Breast epithelium (tissue), 4 donors: ENCODE results near the gene FMR1. TPM values are rescaled to one million over a fixed set of nuclear protein-coding genes. Genes with fewer than 3 reads are reported as not detected.

Experiments
- DNase-seq, 2 donors: peaks; one replicate each; pipeline ENCODE4 v3.0.0-alpha.2; 2019; ENCODE audit warnings: low spot score in 2 of 2
- H3K27ac ChIP-seq, 2 donors: fragments of 200-600 bp; sonication (generic) in 1 of 2; one replicate each; pipeline ENCODE4 v1.5.1; 2016 to 2019; ENCODE audit warnings: mild to moderate bottlenecking in 1 of 2
- H3K27me3 ChIP-seq, 2 donors: fragments of 200-600 bp; sonication (generic) in 1 of 2; one replicate each; pipeline versions ENCODE4 v1.5.1 to v1.6.0; 2017 to 2019; ENCODE audit warnings: control low read depth in 1 of 2, mild to moderate bottlenecking in 1 of 2
- H3K36me3 ChIP-seq: fragments of 200-600 bp; one replicate; pipeline ENCODE4 v1.5.1; 2019
- H3K4me1 ChIP-seq, 2 donors: fragments of 200-600 bp; sonication (generic); one replicate each; pipeline ENCODE4 v1.5.1; 2016 to 2019; ENCODE audit warnings: control low read depth in 1 of 2
- H3K4me3 ChIP-seq, 3 donors: fragments of 200-600 bp; sonication (generic); 1 replicate in 2 of 3; 2 replicates in 1 of 3; pipeline ENCODE4 v1.5.1; 2016 to 2019; ENCODE audit warnings: mild to moderate bottlenecking in 3 of 3, moderate library complexity in 2 of 3
- H3K9me3 ChIP-seq, 2 donors: fragments of 200-600 bp; sonication (generic) in 1 of 2; one replicate each; pipeline ENCODE4 v1.5.1; 2016 to 2019; ENCODE audit warnings: control low read depth in 1 of 2
- CTCF ChIP-seq, 3 donors: fragments of 450-650 bp; IDR thresholded peaks; one replicate each; pipeline ENCODE4 v1.5.1; 2016 to 2017; ENCODE audit warnings: antibody characterized with exemption in 3 of 3, mild to moderate bottlenecking in 3 of 3, moderate library complexity in 3 of 3
- POLR2A ChIP-seq: fragments of 450-650 bp; IDR thresholded peaks from one replicate; pipeline ENCODE4 v1.6.1; 2016; ENCODE audit warnings: antibody characterized with exemption, mild to moderate bottlenecking, moderate library complexity
- POLR2AphosphoS5 ChIP-seq, 3 donors: sonication (generic); formaldehyde crosslinking; IDR thresholded peaks; one replicate each; pipeline ENCODE4 v1.6.1; 2017; ENCODE audit warnings: antibody characterized with exemption in 3 of 3
- intact Hi-C: fragments of 100-400 bp; cut with DNase I; formaldehyde crosslinking; loops from one replicate; pipeline ENCODE4 v1.15.1; 2023; ENCODE audit warnings: low total_unique reads
- total RNA-seq, 3 donors: library from RNA; depleted of rRNA; stranded (reverse); fragments of >200 nt; gene quantifications; one replicate each; pipeline ENCODE4 v1.1.0, GENCODE V29; 2016

Gene FMR1
- total RNA-seq, 3 donors from 2014 or later, result 38.7 to 52.4 (median 40.0) TPM

DNA sequence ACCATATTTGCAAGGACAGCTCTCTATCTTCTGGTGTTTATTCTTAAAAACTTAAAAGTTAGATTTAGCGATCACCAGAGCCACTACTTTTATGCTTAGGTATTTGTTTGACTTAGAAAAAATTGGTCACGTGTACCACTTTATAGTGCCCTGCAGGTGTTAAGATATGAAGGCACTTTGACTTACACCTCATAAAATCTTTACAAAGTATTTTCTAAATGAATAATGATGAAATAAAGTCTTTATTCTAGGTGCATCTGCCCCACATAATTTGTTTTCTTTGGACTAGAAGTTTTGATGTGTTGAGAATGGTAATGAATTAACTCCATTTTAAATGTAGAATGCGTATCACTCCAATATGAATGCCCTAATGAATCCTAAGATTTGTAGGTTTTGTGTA is 2.9 kb downstream of the FMR1 start:
- no peaks in the 10 kb centered on the region for H3K36me3 ChIP-seq
- TF ChIP-seq POLR2AphosphoS5 (IDR thresholded peaks at IDR 0.05) (no peak), POLR2A (no peak), CTCF (IDR thresholded peaks at IDR 0.05) (no peak)
- no peaks in the 10 kb centered on the region for H3K9me3 ChIP-seq
- no peak for DNase-seq
- H3K4me1 ChIP-seq, result no peaks in the 10 kb centered on the region
- no peaks in the 10 kb centered on the region for H3K27me3 ChIP-seq
- intact Hi-C loops, result no loop called here
- H3K27ac ChIP-seq, result no peak overlapping the region
- no peak overlapping the region for H3K4me3 ChIP-seq

GRCh38 chrX:147916375-147916968 is 4.8 kb downstream of the FMR1 start:
- no peaks in the 10 kb centered on the region for H3K27me3 ChIP-seq

GRCh38 chrX:147917700-147918695 is 6.3 kb downstream of the FMR1 start:
- Histone ChIP-seq H3K27me3 (no peaks in the 10 kb centered on the region), H3K27ac (no peak overlapping the region), H3K4me3 (no peak overlapping the region), H3K9me3 (no peaks in the 10 kb centered on the region), H3K36me3 (no peaks in the 10 kb centered on the region), H3K4me1 (no peaks in the 10 kb centered on the region)
- DNase-seq, result no peak
- no peak for TF ChIP-seq POLR2A
- TF ChIP-seq CTCF (IDR thresholded peaks at IDR 0.05), result no peak
- TF ChIP-seq POLR2AphosphoS5 (IDR thresholded peaks at IDR 0.05), result no peak
- intact Hi-C loops, result no loop called here

More at GRCh38 chrX:147916375-147916968, 4.8 kb downstream of the FMR1 start:
- TF ChIP-seq POLR2A (no peak), POLR2AphosphoS5 (IDR thresholded peaks at IDR 0.05) (no peak), CTCF (IDR thresholded peaks at IDR 0.05) (no peak)
- no peaks in the 10 kb centered on the region for H3K4me1 ChIP-seq
- H3K27ac ChIP-seq, result no peak overlapping the region
- no peaks in the 10 kb centered on the region for H3K9me3 ChIP-seq
- no peak for DNase-seq
- H3K36me3 ChIP-seq, result no peaks in the 10 kb centered on the region
- intact Hi-C loops, result no loop called here
- no peak overlapping the region for H3K4me3 ChIP-seq

- intact Hi-C loops, result no loop called here
- DNase-seq, result no peak
- H3K9me3 ChIP-seq, result no peaks in the 10 kb centered on the region
- no peak for TF ChIP-seq CTCF (IDR thresholded peaks at IDR 0.05)
- no peak for TF ChIP-seq POLR2A
- no peaks in the 10 kb centered on the region for H3K4me1 ChIP-seq
- H3K27me3 ChIP-seq, result no peaks in the 10 kb centered on the region
- no peaks in the 10 kb centered on the region for H3K36me3 ChIP-seq
- no peak overlapping the region for H3K4me3 ChIP-seq
- H3K27ac ChIP-seq, result no peak overlapping the region
These were observed 8.5 kb downstream of the FMR1 start for GRCh38 chrX:147920161-147920666.

GRCh38 chrX:147923605-147924004 is 11.9 kb downstream of the FMR1 start:
- no peak for DNase-seq
- Histone ChIP-seq H3K4me3 (no peak overlapping the region), H3K36me3 (no peaks in the 10 kb centered on the region), H3K4me1 (no peaks in the 10 kb centered on the region), H3K9me3 (no peaks in the 10 kb centered on the region), H3K27me3 (no peaks in the 10 kb centered on the region), H3K27ac (no peak overlapping the region)
- TF ChIP-seq CTCF (IDR thresholded peaks at IDR 0.05) (no peak), POLR2AphosphoS5 (IDR thresholded peaks at IDR 0.05) (no peak), POLR2A (no peak)
- intact Hi-C loops, result no loop called here
